H9 (cell line): ENCODE data around the gene DAPK2. TPM values are rescaled to one million over a fixed set of nuclear protein-coding genes. Genes with fewer than 3 reads are reported as not detected.
"Not testable (repeated sequence)": the region's sequence is repeated elsewhere in the genome, so short reads cannot be mapped to it uniquely, and the experiment has no call there.

Source experiments
- DNase-seq: peaks from one replicate; pipeline ENCODE4 v3.0.0-alpha.2; 2017
- H2AFZ ChIP-seq: one replicate; pipeline ENCODE4 v1.6.1; 2013; ENCODE audit warnings: mild to moderate bottlenecking, low read length, control low read depth, moderate library complexity
- H2AK5ac ChIP-seq: 2 replicates; pipeline ENCODE4 v1.6.1; 2013; ENCODE audit warnings: low read length, control low read depth, mixed read lengths; ENCODE audit not compliant: insufficient read length
- H2BK120ac ChIP-seq: one replicate; pipeline ENCODE4 v1.6.1; 2013; ENCODE audit warnings: low read depth, mild to moderate bottlenecking, low read length, control low read depth, inconsistent platforms; ENCODE audit not compliant: poor library complexity, severe bottlenecking
- H2BK12ac ChIP-seq: 2 replicates; pipeline ENCODE4 v1.6.1; 2013; ENCODE audit warnings: low read length, control low read depth, mixed read lengths, low read depth; ENCODE audit not compliant: insufficient read length
- H2BK15ac ChIP-seq: 2 replicates; pipeline ENCODE4 v1.6.1; 2013; ENCODE audit warnings: low read depth, low read length, control low read depth
- H2BK20ac ChIP-seq: one replicate; pipeline ENCODE4 v1.6.1; 2013; ENCODE audit warnings: low read depth, mild to moderate bottlenecking, low read length, control low read depth, inconsistent platforms; ENCODE audit not compliant: poor library complexity, severe bottlenecking
- H2BK5ac ChIP-seq: 2 replicates; pipeline ENCODE4 v1.6.1; 2013; ENCODE audit warnings: low read length, control low read depth, mixed read lengths; ENCODE audit not compliant: insufficient read length
- H3K14ac ChIP-seq: 2 replicates; pipeline ENCODE4 v1.6.1; 2013; ENCODE audit warnings: low read length, control low read depth; ENCODE audit not compliant: insufficient read depth
- H3K18ac ChIP-seq: 2 replicates; pipeline ENCODE4 v1.6.1; 2013; ENCODE audit warnings: low read depth, mild to moderate bottlenecking, mixed read lengths, low read length, control low read depth; ENCODE audit not compliant: insufficient read length
- H3K23ac ChIP-seq: 2 replicates; pipeline ENCODE4 v1.6.1; 2013; ENCODE audit warnings: low read length, control low read depth, mixed read lengths, low read depth; ENCODE audit not compliant: insufficient read length
- H3K23me2 ChIP-seq: 2 replicates; pipeline ENCODE4 v1.6.1; 2013; ENCODE audit warnings: low read depth, mild to moderate bottlenecking, mixed read lengths, low read length, control low read depth; ENCODE audit not compliant: insufficient read length, poor library complexity, severe bottlenecking
- H3K27ac ChIP-seq: 2 replicates; pipeline ENCODE4 v1.5.1; 2013; ENCODE audit warnings: low read length, control low read depth, mixed read lengths, low read depth; ENCODE audit not compliant: insufficient read length
- H3K27me3 ChIP-seq: 2 replicates; pipeline ENCODE4 v1.6.1; 2013; ENCODE audit warnings: low read length, control low read depth, inconsistent platforms; ENCODE audit not compliant: insufficient read depth
- H3K4ac ChIP-seq: 2 replicates; pipeline ENCODE4 v1.6.1; 2013; ENCODE audit warnings: low read depth, mild to moderate bottlenecking, control low read depth, inconsistent platforms, low read length, moderate library complexity
- H3K4me1 ChIP-seq: 2 replicates; pipeline ENCODE4 v1.6.1; 2013; ENCODE audit warnings: low read length, control low read depth, inconsistent platforms; ENCODE audit not compliant: insufficient read depth
- H3K4me2 ChIP-seq: 2 replicates; pipeline ENCODE4 v1.6.1; 2013; ENCODE audit warnings: low read length, control low read depth, mixed read lengths; ENCODE audit not compliant: insufficient read length, insufficient read depth
- H3K56ac ChIP-seq: 2 replicates; pipeline ENCODE4 v1.6.1; 2013; ENCODE audit warnings: low read depth, mild to moderate bottlenecking, mixed read lengths, low read length, control low read depth; ENCODE audit not compliant: insufficient read length
- H3K79me1 ChIP-seq: 2 replicates; pipeline ENCODE4 v1.6.1; 2013; ENCODE audit warnings: low read depth, mild to moderate bottlenecking, moderate library complexity, low read length, control low read depth, inconsistent platforms; ENCODE audit not compliant: insufficient read depth, poor library complexity, severe bottlenecking
- H3K79me2 ChIP-seq: 2 replicates; pipeline ENCODE4 v1.6.1; 2013; ENCODE audit warnings: low read length, control low read depth, inconsistent platforms; ENCODE audit not compliant: insufficient read depth
- H3K9ac ChIP-seq: 2 replicates; pipeline ENCODE4 v1.6.1; 2013; ENCODE audit warnings: low read length, control low read depth, mixed read lengths; ENCODE audit not compliant: insufficient read length; ENCODE audit errors: extremely low read depth
- H3K9me3 ChIP-seq: one replicate; pipeline ENCODE4 v1.6.1; 2013; ENCODE audit warnings: low read depth, low read length, inconsistent platforms; ENCODE audit not compliant: control insufficient read depth
- H3T11ph ChIP-seq: one replicate; pipeline ENCODE4 v1.6.1; 2013; ENCODE audit warnings: mild to moderate bottlenecking, low read length, control low read depth, inconsistent platforms
- H4K20me1 ChIP-seq: one replicate; pipeline ENCODE4 v1.6.1; 2013; ENCODE audit not compliant: control insufficient read depth, insufficient read length, insufficient read depth
- H4K5ac ChIP-seq: 2 replicates; pipeline ENCODE4 v1.6.1; 2013; ENCODE audit warnings: low read depth, mild to moderate bottlenecking, mixed read lengths, low read length, control low read depth; ENCODE audit not compliant: insufficient read length
- H4K8ac ChIP-seq: replicated peaks from 2 replicates; pipeline ENCODE4 v1.6.1; 2013; ENCODE audit warnings: low read length, control low read depth, mixed read lengths, low read depth; ENCODE audit not compliant: insufficient read length
- H4K91ac ChIP-seq: 2 replicates; pipeline ENCODE4 v1.6.1; 2013; ENCODE audit warnings: low read depth, mild to moderate bottlenecking, moderate library complexity, mixed read lengths, low read length, control low read depth; ENCODE audit not compliant: insufficient read length
- H3K27ac Mint-ChIP-seq, 3 experiments: 2 replicates in 2 of 3; 3 replicates in 1 of 3; pipeline ENCODE4 v1.8.0; 2020 to 2021; ENCODE audit warnings: mixed read lengths in 3 of 3, mild to moderate bottlenecking in 1 of 3, moderate library complexity in 1 of 3
- H3K27me3 Mint-ChIP-seq: 2 replicates; pipeline ENCODE4 v1.8.0; 2021; ENCODE audit warnings: low read depth, mild to moderate bottlenecking, moderate library complexity, mixed read lengths
- H3K36me3 Mint-ChIP-seq, 3 experiments: 2 replicates in 2 of 3; 3 replicates in 1 of 3; pipeline ENCODE4 v1.8.0; 2020 to 2021; ENCODE audit warnings: low read depth in 3 of 3, mixed read lengths in 3 of 3; ENCODE audit not compliant: insufficient read depth in 1 of 3
- H3K4me1 Mint-ChIP-seq, 2 experiments: 2 replicates each; pipeline ENCODE4 v1.8.0; 2020; ENCODE audit warnings: mixed read lengths in 2 of 2
- H3K4me3 Mint-ChIP-seq, 2 experiments: 2 replicates in 1 of 2; 3 replicates in 1 of 2; pipeline ENCODE4 v1.8.0; 2020 to 2021; ENCODE audit warnings: mild to moderate bottlenecking in 2 of 2, mixed read lengths in 2 of 2, moderate library complexity in 1 of 2
- H3K9me3 Mint-ChIP-seq, 2 experiments: 2 replicates in 1 of 2; 3 replicates in 1 of 2; pipeline ENCODE4 v1.8.0; 2020; ENCODE audit warnings: mild to moderate bottlenecking in 2 of 2, mixed read lengths in 2 of 2, moderate library complexity in 1 of 2
- WGBS: extraction: QIAGEN DNeasy Blood & Tissue Kit; methylation state at CpG from one replicate; pipeline ENCODE4 v1.1.7; 2013; ENCODE audit warnings: missing lambda C conversion rate, low lambda C conversion rate, mixed read lengths; ENCODE audit not compliant: insufficient read length; ENCODE audit errors: extremely low coverage; 5-methylcytosine and 5-hydroxymethylcytosine counted together
- total RNA-seq: library from RNA; stranded (reverse); gene quantifications from 2 replicates; pipeline ENCODE4 v1.2.1, GENCODE V29; 2021
- TF ChIP-seq, protein P1 (sequence below): fragments of 200-600 bp; sonication (generic); conservative IDR thresholded peaks from 3 replicates; pipeline ENCODE4 v1.8.0; 2021; ENCODE audit warnings: antibody characterized with exemption, mild to moderate bottlenecking

The DAPK2 gene
- total RNA-seq, 1 experiment from 2014 or later = 3.5 TPM

DNA sequence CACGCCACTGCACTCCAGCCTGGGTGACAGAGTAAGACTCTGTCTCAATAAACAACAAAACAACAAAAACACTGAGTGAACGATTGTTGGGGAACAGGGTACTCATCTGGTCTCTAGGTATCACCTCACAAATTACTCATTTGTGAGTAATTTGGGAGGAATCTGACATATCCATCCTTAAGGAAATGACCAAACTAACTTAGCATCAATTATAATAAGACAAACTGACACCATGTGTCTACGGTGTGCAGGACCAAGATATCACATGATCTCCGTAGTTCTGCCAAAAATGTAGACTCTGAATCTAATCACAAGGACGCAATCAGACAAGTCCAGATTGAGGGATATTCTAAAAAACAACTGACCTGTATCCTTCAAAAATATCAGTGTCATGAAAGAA, 12.0 kb upstream of the DAPK2 start:
- Histone ChIP-seq H3K9me3 (no peaks in the 10 kb centered on the region), H3K27ac (no peak overlapping the region), H3K18ac (no peak overlapping the region), H3K56ac (no peak overlapping the region), H3K79me1 (no peaks in the 10 kb centered on the region), H3K4me1 (no peaks in the 10 kb centered on the region), H3K9ac (no peak overlapping the region), H3K23me2 (no peaks in the 10 kb centered on the region), H2BK20ac (no peak overlapping the region), H3K4me2 (no peak overlapping the region), H2AK5ac (no peak overlapping the region), H4K20me1 (no peaks in the 10 kb centered on the region), H3K23ac (no peak overlapping the region), H3K14ac (no peak overlapping the region), H4K5ac (no peak overlapping the region), H2BK120ac (no peak overlapping the region), H3T11ph (no peak overlapping the region), H2BK5ac (no peak overlapping the region), H2AFZ (no peak overlapping the region), H2BK15ac (no peak overlapping the region), H3K27me3 (no peaks in the 10 kb centered on the region), H2BK12ac (no peak overlapping the region), H4K91ac (no peak overlapping the region), H3K79me2 (no peaks in the 10 kb centered on the region), H4K8ac (no peak overlapping the region), H3K4ac (no peak overlapping the region)
- WGBS = no CpG with 5 or more reads among the region's 5 CpGs
- Mint-ChIP-seq H3K4me3 (no peak overlapping the region), H3K4me1 (no peaks in the 10 kb centered on the region), H3K27me3 (no peaks in the 10 kb centered on the region), H3K36me3 (no peaks in the 10 kb centered on the region; a peak in 1 of 7 replicates), H3K27ac (no peak overlapping the region), H3K9me3 (peaks cover 0 to 3% of the 10 kb centered on the region in 2 experiments; a peak in 1 of 5 replicates)
- no peak for DNase-seq
- TF ChIP-seq, protein P1, sequence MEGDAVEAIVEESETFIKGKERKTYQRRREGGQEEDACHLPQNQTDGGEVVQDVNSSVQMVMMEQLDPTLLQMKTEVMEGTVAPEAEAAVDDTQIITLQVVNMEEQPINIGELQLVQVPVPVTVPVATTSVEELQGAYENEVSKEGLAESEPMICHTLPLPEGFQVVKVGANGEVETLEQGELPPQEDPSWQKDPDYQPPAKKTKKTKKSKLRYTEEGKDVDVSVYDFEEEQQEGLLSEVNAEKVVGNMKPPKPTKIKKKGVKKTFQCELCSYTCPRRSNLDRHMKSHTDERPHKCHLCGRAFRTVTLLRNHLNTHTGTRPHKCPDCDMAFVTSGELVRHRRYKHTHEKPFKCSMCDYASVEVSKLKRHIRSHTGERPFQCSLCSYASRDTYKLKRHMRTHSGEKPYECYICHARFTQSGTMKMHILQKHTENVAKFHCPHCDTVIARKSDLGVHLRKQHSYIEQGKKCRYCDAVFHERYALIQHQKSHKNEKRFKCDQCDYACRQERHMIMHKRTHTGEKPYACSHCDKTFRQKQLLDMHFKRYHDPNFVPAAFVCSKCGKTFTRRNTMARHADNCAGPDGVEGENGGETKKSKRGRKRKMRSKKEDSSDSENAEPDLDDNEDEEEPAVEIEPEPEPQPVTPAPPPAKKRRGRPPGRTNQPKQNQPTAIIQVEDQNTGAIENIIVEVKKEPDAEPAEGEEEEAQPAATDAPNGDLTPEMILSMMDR = no peak

DNA sequence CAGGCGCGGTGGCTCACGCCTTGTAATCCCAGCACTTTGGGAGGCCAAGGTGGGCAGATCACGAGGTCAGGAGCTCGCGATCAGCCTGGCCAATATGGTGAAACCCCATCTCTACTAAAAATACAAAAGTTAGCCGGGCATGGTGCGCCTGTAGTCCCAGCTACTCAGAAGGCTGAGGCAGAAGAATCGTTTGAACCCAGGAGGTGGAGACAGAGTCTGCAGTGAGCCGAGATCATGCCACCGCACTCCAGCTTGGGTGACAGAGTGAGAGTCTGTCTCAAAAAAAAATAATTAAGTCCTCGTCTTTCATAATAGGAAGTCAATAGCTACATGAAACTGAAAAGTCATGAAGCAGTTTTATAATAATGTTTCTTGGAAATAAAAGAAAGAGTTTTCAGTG, 7.4 kb upstream of the DAPK2 start:
- not testable (repeated sequence) for H3K36me3 Mint-ChIP-seq, H3T11ph ChIP-seq

More for the DNA sequence above, 7.4 kb upstream of the DAPK2 start:
- H3K79me2 ChIP-seq, H2AK5ac ChIP-seq, H4K8ac ChIP-seq, H3K4ac ChIP-seq, H3K4me1 Mint-ChIP-seq, H3K23me2 ChIP-seq, H2BK120ac ChIP-seq, H3K79me1 ChIP-seq, H2BK15ac ChIP-seq, H2BK20ac ChIP-seq, H4K20me1 ChIP-seq, H3K56ac ChIP-seq, H3K9ac ChIP-seq, H3K18ac ChIP-seq, H3K4me3 Mint-ChIP-seq, DNase-seq, H4K5ac ChIP-seq, H3K27me3 ChIP-seq, H3K27me3 Mint-ChIP-seq, H3K27ac ChIP-seq, H4K91ac ChIP-seq, H3K4me1 ChIP-seq, H3K9me3 Mint-ChIP-seq, H3K27ac Mint-ChIP-seq, H3K14ac ChIP-seq, H3K9me3 ChIP-seq, H3K4me2 ChIP-seq, H3K23ac ChIP-seq, H2AFZ ChIP-seq, H2BK5ac ChIP-seq, H2BK12ac ChIP-seq: not testable (repeated sequence)
- WGBS = no CpG with 5 or more reads among the region's 12 CpGs
